Body of pancreas (tissue), 4 donors: Measurements from ENCODE around the gene PTPN1. TPM values are rescaled to one million over a fixed set of nuclear protein-coding genes. Genes with fewer than 3 reads are reported as not detected.

Experiments
- ATAC-seq: fragments of 150-250 bp; one replicate; pipeline ENCODE4 v1.9.1; 2016
- DNase-seq, 4 donors: peaks; one replicate each; pipeline ENCODE4 v3.0.0-alpha.2; 2019
- H3K27ac ChIP-seq, 4 donors: fragments of 200-600 bp; sonication (generic); 1 replicate in 3 of 4; 2 replicates in 1 of 4; pipeline versions ENCODE4 v1.5.1 to v1.6.1; 2016 to 2019; ENCODE audit warnings: mild to moderate bottlenecking in 1 of 4, mixed read lengths in 1 of 4, moderate library complexity in 1 of 4
- H3K27me3 ChIP-seq, 2 donors: fragments of 200-600 bp; sonication (generic); one replicate each; pipeline ENCODE4 v1.6.0; 2016; ENCODE audit warnings: mild to moderate bottlenecking in 1 of 2
- H3K36me3 ChIP-seq, 2 donors: fragments of 200-600 bp; sonication (generic); replicated peaks in 1 of 2; 2 replicates each; pipeline ENCODE4 v1.5.1; 2016; ENCODE audit warnings: low read depth in 2 of 2; ENCODE audit not compliant: insufficient read depth in 1 of 2
- H3K4me1 ChIP-seq: fragments of 200-600 bp; sonication (generic); one replicate; pipeline ENCODE4 v1.6.0; 2016
- H3K4me3 ChIP-seq, 2 donors: fragments of 200-600 bp; sonication (generic); 1 replicate in 1 of 2; 2 replicates in 1 of 2; pipeline ENCODE4 v1.5.1; 2016 to 2019
- H3K9me3 ChIP-seq, 3 donors: fragments of 200-600 bp; sonication (generic); 1 replicate in 2 of 3; 2 replicates in 1 of 3; pipeline ENCODE4 v1.5.1; 2016
- CTCF ChIP-seq, 7 experiments: fragments of 450-650 bp in 4 of 7; fragments of 200-600 bp in 3 of 7; sonication (generic) in 3 of 7; IDR thresholded peaks; one replicate each; pipeline ENCODE4 v1.5.1; 2016 to 2019; ENCODE audit warnings: antibody characterized with exemption in 7 of 7
- POLR2A ChIP-seq, 3 donors: fragments of 450-650 bp; IDR thresholded peaks; one replicate each; pipeline ENCODE4 v1.6.1; 2016; ENCODE audit warnings: antibody characterized with exemption in 3 of 3, mild to moderate bottlenecking in 2 of 3
- WGBS, 2 donors: methylation state at CpG; one replicate each; pipeline ENCODE4 v1.1.5; 2017; 5-methylcytosine and 5-hydroxymethylcytosine counted together
- intact Hi-C: fragments of 100-400 bp; cut with DNase I; formaldehyde crosslinking; loops from one replicate; pipeline ENCODE4 v1.15.1; 2023
- total RNA-seq, 2 donors: library from RNA; depleted of rRNA; stranded (reverse); fragments of >200 nt; gene quantifications; one replicate each; pipeline ENCODE4 v1.1.0, GENCODE V29; 2016

The PTPN1 gene
- total RNA-seq, 2 donors from 2014 or later: 9.1 to 10.2 TPM

GRCh38 chr20:50515471-50516106, 5.4 kb downstream of the PTPN1 start:
- Histone ChIP-seq H3K36me3 (no peaks in the 10 kb centered on the region), H3K4me3 (no peak overlapping the region), H3K4me1 (peaks cover 32% of the 10 kb centered on the region), H3K27ac (no peak overlapping the region), H3K9me3 (no peaks in the 10 kb centered on the region), H3K27me3 (no peaks in the 10 kb centered on the region)
- intact Hi-C loops: no loop called here
- ATAC-seq (no peak), DNase-seq (no peak)
- TF ChIP-seq POLR2A (IDR thresholded peaks at IDR 0.05): no peak
- no peak for TF ChIP-seq CTCF (IDR thresholded peaks at IDR 0.05)
- 96 to 100% methylated on average over 1 of the region's 1 CpG for WGBS, 2 donors

GRCh38 chr20:50516180-50516934, 6.2 kb downstream of the PTPN1 start:
- Histone ChIP-seq H3K36me3 (no peaks in the 10 kb centered on the region), H3K27me3 (no peaks in the 10 kb centered on the region), H3K27ac (peak overlapping the region in 1 of 4 donors; percentile 46), H3K4me3 (no peak overlapping the region), H3K4me1 (peaks cover 28% of the 10 kb centered on the region), H3K9me3 (no peaks in the 10 kb centered on the region)
- DNase-seq: no peak
- TF ChIP-seq CTCF (IDR thresholded peaks at IDR 0.05): no peak
- no peak for ATAC-seq
- WGBS, 2 donors: 69 to 75% methylated on average over 5 of the region's 5 CpGs
- intact Hi-C loops: no loop called here

DNA sequence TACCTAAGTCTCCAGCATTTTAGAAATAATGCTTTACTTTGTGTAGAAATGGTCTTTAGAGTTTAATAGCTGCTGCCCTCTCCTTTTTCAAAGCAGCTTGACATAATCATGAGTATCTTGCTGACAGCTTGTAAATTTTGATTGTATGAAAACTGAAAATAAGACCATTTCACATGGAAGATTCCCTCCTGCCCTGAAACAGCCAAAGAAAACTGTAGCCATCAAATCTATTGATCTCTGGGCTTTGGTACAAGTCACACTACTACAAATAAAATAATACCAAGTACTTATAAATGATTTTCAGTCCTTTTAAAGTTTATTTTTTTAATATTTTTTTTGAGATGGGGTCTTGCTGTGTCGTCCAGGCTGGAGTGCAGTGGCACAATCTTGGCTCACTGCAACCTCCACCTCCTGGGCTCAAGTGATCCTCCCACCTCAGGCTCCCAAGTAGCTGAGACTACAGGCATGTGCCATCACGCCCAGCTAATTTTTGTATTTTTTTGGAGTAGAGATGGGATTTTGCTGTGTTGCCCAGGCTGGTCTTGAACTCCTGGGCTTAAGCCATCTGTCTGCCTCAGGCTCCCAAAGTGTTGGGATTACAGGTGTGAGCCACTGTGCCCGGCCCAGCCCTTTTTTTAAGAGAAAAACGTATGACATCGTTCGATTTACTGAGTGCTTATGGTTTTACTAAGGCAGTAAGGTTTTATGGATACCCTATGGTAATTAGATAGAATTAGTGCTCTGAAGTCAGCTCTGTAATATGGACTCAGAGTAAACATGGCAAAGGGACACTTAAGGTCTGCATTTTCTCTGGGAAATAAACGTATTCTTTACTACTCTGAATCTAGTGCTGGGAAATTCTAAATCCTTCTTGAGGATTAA, 7.0 kb downstream of the PTPN1 start:
- Histone ChIP-seq H3K36me3 (no peaks in the 10 kb centered on the region), H3K4me1 (peaks cover 20% of the 10 kb centered on the region), H3K27me3 (no peaks in the 10 kb centered on the region), H3K9me3 (no peaks in the 10 kb centered on the region), H3K27ac (peak overlapping the region in 1 of 4 donors; percentile 46), H3K4me3 (no peak overlapping the region)
- intact Hi-C loops: no loop called here
- no peak for TF ChIP-seq POLR2A (IDR thresholded peaks at IDR 0.05)
- no peak for TF ChIP-seq CTCF (IDR thresholded peaks at IDR 0.05)
- 79 to 86% methylated on average over 7 of the region's 7 CpGs for WGBS, 2 donors
- DNase-seq: no peak
- no peak for ATAC-seq

DNA sequence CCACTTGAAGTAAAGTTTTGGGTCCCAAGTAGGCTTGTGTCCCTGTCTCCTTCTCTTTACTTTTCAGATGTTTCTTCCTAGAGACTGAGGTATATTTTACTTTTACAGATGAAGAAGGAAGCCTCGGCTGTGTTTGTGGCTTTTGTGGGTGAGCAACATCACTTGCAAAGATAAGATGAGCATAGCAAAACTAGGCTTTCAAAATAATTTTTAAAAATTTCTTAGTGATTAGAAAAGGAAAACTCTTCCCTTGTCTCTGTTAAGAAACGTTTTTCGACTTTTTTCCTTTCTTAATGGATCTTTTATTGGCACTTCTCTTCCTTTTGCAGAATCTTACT, 7.6 kb downstream of the PTPN1 start:
- intact Hi-C loops: no loop called here
- WGBS, 2 donors: 42 to 68% methylated on average over 3 of the region's 3 CpGs

More for the DNA sequence above, 7.6 kb downstream of the PTPN1 start:
- Histone ChIP-seq H3K27me3 (no peaks in the 10 kb centered on the region), H3K36me3 (no peaks in the 10 kb centered on the region), H3K4me3 (no peak overlapping the region), H3K27ac (no peak overlapping the region), H3K4me1 (peaks cover 14% of the 10 kb centered on the region), H3K9me3 (no peaks in the 10 kb centered on the region)
- TF ChIP-seq CTCF (IDR thresholded peaks at IDR 0.05): no peak
- TF ChIP-seq POLR2A (IDR thresholded peaks at IDR 0.05): no peak
- no peak for DNase-seq
- no peak for ATAC-seq
